Karpas-422 (cell line): Measurements from ENCODE around the gene ARHGAP44. TPM values are rescaled to one million over a fixed set of nuclear protein-coding genes. Genes with fewer than 3 reads are reported as not detected.
A peak's percentile ranks its signal among the peaks of the same experiment; 100 is the strongest.

ENCODE experiments used
- DNase-seq: peaks from one replicate; pipeline ENCODE4 v3.0.0-alpha.2; 2015
- H2AFZ ChIP-seq: fragments of 200-600 bp; sonication (generic); 2 replicates; pipeline ENCODE4 v1.6.1; 2014; ENCODE audit warnings: antibody characterized with exemption, low read length, mixed read lengths
- H3K27ac ChIP-seq: fragments of 200-600 bp; sonication (generic); 2 replicates; pipeline ENCODE4 v1.5.1; 2014; ENCODE audit warnings: mild to moderate bottlenecking, low read length, moderate library complexity
- H3K27me3 ChIP-seq: fragments of 200-600 bp; sonication (generic); 2 replicates; pipeline ENCODE4 v1.6.1; 2014; ENCODE audit warnings: low read length, mixed read lengths
- H3K36me3 ChIP-seq: fragments of 200-600 bp; sonication (generic); 2 replicates; pipeline ENCODE4 v1.6.1; 2014; ENCODE audit warnings: low read length, mixed read lengths; ENCODE audit not compliant: insufficient read depth
- H3K4me1 ChIP-seq: fragments of 200-600 bp; sonication (generic); 2 replicates; pipeline ENCODE4 v1.6.1; 2014; ENCODE audit warnings: mild to moderate bottlenecking, low read length, mixed read lengths
- H3K4me2 ChIP-seq: fragments of 200-600 bp; sonication (generic); 2 replicates; pipeline ENCODE4 v1.6.1; 2014; ENCODE audit warnings: low read length, low read depth, mild to moderate bottlenecking; ENCODE audit not compliant: poor library complexity, severe bottlenecking
- H3K4me3 ChIP-seq: fragments of 200-600 bp; sonication (generic); 2 replicates; pipeline ENCODE4 v1.5.1; 2014; ENCODE audit warnings: mild to moderate bottlenecking, antibody characterized with exemption, low read length, mixed read lengths
- H3K79me2 ChIP-seq: fragments of 200-600 bp; sonication (generic); 2 replicates; pipeline ENCODE4 v1.6.1; 2014; ENCODE audit warnings: mild to moderate bottlenecking, low read length, mixed read lengths
- H3K9ac ChIP-seq: fragments of 200-600 bp; sonication (generic); 2 replicates; pipeline ENCODE4 v1.6.0; 2014; ENCODE audit warnings: low read length
- H3K9me2 ChIP-seq: fragments of 200-600 bp; sonication (generic), shearing (Covaris generic); replicated peaks from 2 replicates; pipeline ENCODE4 v1.6.0; 2014; ENCODE audit warnings: mild to moderate bottlenecking, low read length, moderate library complexity; ENCODE audit not compliant: insufficient read depth
- H3K9me3 ChIP-seq: fragments of 300-700, 200-600 bp; sonication (generic); 2 replicates; pipeline ENCODE4 v1.6.1; 2014; ENCODE audit warnings: low read length, mixed read lengths
- H4K20me1 ChIP-seq: fragments of 200-600 bp; sonication (generic); 2 replicates; pipeline ENCODE4 v1.6.1; 2014; ENCODE audit warnings: mild to moderate bottlenecking, antibody characterized with exemption, low read length, low read depth; ENCODE audit not compliant: insufficient read depth
- total RNA-seq: library from RNA; depleted of rRNA; stranded (reverse); fragments of >200 nt; shearing (Covaris generic); gene quantifications from 2 replicates; pipeline ENCODE4 v1.2.3, GENCODE V29; 2014; ENCODE audit warnings: low replicate concordance

The ARHGAP44 gene
- total RNA-seq, 1 experiment from 2014 or later: 24.6 TPM

GRCh38 chr17:12983991-12984884 is 194.9 kb downstream of the ARHGAP44 start:
- Histone ChIP-seq H3K9me2 (no peaks in the 10 kb centered on the region), H3K79me2 (no peaks in the 10 kb centered on the region), H3K4me3 (peak overlapping the region; percentile 66), H3K4me2 (peak overlapping the region; percentile 83), H3K36me3 (no peaks in the 10 kb centered on the region; the same call in 1 of the 2 replicates), H4K20me1 (no peaks in the 10 kb centered on the region), H3K27me3 (no peaks in the 10 kb centered on the region), H2AFZ (no peak overlapping the region), H3K9ac (peak overlapping the region; percentile 81), H3K9me3 (no peaks in the 10 kb centered on the region), H3K27ac (peak overlapping the region; percentile 98), H3K4me1 (peaks cover 54% of the 10 kb centered on the region)
- DNase-seq: peak; percentile 67

GRCh38 chr17:12985431-12986293 is 196.4 kb downstream of the ARHGAP44 start:
- Histone ChIP-seq H3K9me2 (no peaks in the 10 kb centered on the region), H3K36me3 (peaks cover 9% of the 10 kb centered on the region; the same call in 1 of the 2 replicates), H2AFZ (no peak overlapping the region), H3K9me3 (no peaks in the 10 kb centered on the region), H3K79me2 (no peaks in the 10 kb centered on the region), H3K27ac (peak overlapping the region; percentile 98), H3K27me3 (no peaks in the 10 kb centered on the region), H3K4me3 (peak overlapping the region; percentile 66), H4K20me1 (no peaks in the 10 kb centered on the region), H3K4me1 (peaks cover 68% of the 10 kb centered on the region), H3K9ac (peak overlapping the region; percentile 81), H3K4me2 (peak overlapping the region; percentile 83)
- DNase-seq: peak; percentile 90

GRCh38 chr17:12987120-12987519 is 197.8 kb downstream of the ARHGAP44 start:
- Histone ChIP-seq H3K4me1 (peaks cover 78% of the 10 kb centered on the region), H3K9ac (peak overlapping the region; percentile 81), H4K20me1 (no peaks in the 10 kb centered on the region), H3K9me2 (no peaks in the 10 kb centered on the region), H3K27ac (peak overlapping the region; percentile 98), H3K9me3 (no peaks in the 10 kb centered on the region), H2AFZ (no peak overlapping the region), H3K4me3 (peak overlapping the region; percentile 66), H3K27me3 (no peaks in the 10 kb centered on the region), H3K4me2 (peak overlapping the region; percentile 83), H3K36me3 (peaks cover 21% of the 10 kb centered on the region; the same call in 1 of the 2 replicates), H3K79me2 (no peaks in the 10 kb centered on the region)
- DNase-seq: peak; percentile 83

GRCh38 chr17:12990041-12990808 is 200.9 kb downstream of the ARHGAP44 start:
- Histone ChIP-seq H3K27me3 (no peaks in the 10 kb centered on the region), H2AFZ (no peak overlapping the region), H4K20me1 (no peaks in the 10 kb centered on the region), H3K4me1 (peaks cover 64% of the 10 kb centered on the region), H3K4me3 (peak overlapping the region; percentile 32; the same call in 1 of the 2 replicates), H3K27ac (peak overlapping the region; percentile 98), H3K36me3 (peaks cover 32% of the 10 kb centered on the region; the same call in 1 of the 2 replicates), H3K9ac (peak overlapping the region; percentile 66), H3K79me2 (no peaks in the 10 kb centered on the region), H3K9me3 (no peaks in the 10 kb centered on the region), H3K4me2 (peak overlapping the region; percentile 83), H3K9me2 (no peaks in the 10 kb centered on the region)
- peak; percentile 48 for DNase-seq

GRCh38 chr17:12990926-12991325 is 201.6 kb downstream of the ARHGAP44 start:
- H3K27ac ChIP-seq: peak overlapping the region; percentile 98
- no peak overlapping the region for H3K9ac ChIP-seq
- H3K36me3 ChIP-seq: peaks cover 38% of the 10 kb centered on the region; the same call in 1 of the 2 replicates

GRCh38 chr17:12992676-12993075 is 203.4 kb downstream of the ARHGAP44 start:
- DNase-seq: no peak
- no peaks in the 10 kb centered on the region for H3K79me2 ChIP-seq
- peaks cover 40% of the 10 kb centered on the region for H3K4me1 ChIP-seq
- no peak overlapping the region for H3K9ac ChIP-seq
- H3K36me3 ChIP-seq: peaks cover 55% of the 10 kb centered on the region
- no peaks in the 10 kb centered on the region for H4K20me1 ChIP-seq
- H3K27me3 ChIP-seq: no peaks in the 10 kb centered on the region
- no peak overlapping the region for H3K27ac ChIP-seq
- H3K4me3 ChIP-seq: no peak overlapping the region
- no peaks in the 10 kb centered on the region for H3K9me2 ChIP-seq
- H2AFZ ChIP-seq: no peak overlapping the region
- H3K4me2 ChIP-seq: no peak overlapping the region
- no peaks in the 10 kb centered on the region for H3K9me3 ChIP-seq

More at GRCh38 chr17:12990926-12991325, 201.6 kb downstream of the ARHGAP44 start:
- Histone ChIP-seq H3K4me2 (no peak overlapping the region), H4K20me1 (no peaks in the 10 kb centered on the region), H3K4me1 (peaks cover 57% of the 10 kb centered on the region), H3K9me3 (no peaks in the 10 kb centered on the region), H3K9me2 (no peaks in the 10 kb centered on the region), H2AFZ (no peak overlapping the region), H3K4me3 (no peak overlapping the region), H3K79me2 (no peaks in the 10 kb centered on the region), H3K27me3 (no peaks in the 10 kb centered on the region)
- DNase-seq: no peak

- no peak overlapping the region for H3K4me3 ChIP-seq
- H3K4me2 ChIP-seq: no peak overlapping the region
- H2AFZ ChIP-seq: no peak overlapping the region
- DNase-seq: no peak
- no peaks in the 10 kb centered on the region for H3K27me3 ChIP-seq
- no peaks in the 10 kb centered on the region for H3K9me2 ChIP-seq
- no peak overlapping the region for H3K9ac ChIP-seq
- H3K4me1 ChIP-seq: peaks cover 30% of the 10 kb centered on the region
- H3K79me2 ChIP-seq: no peaks in the 10 kb centered on the region
- no peak overlapping the region for H3K27ac ChIP-seq
- peaks cover 62% of the 10 kb centered on the region for H3K36me3 ChIP-seq
- no peaks in the 10 kb centered on the region for H3K9me3 ChIP-seq
- H4K20me1 ChIP-seq: no peaks in the 10 kb centered on the region
Observed at GRCh38 chr17:12993631-12994030, 204.3 kb downstream of the ARHGAP44 start.
